Measurements from ENCODE around the gene TUBGCP3. TPM values are rescaled to one million over a fixed set of nuclear protein-coding genes. Genes with fewer than 3 reads are reported as not detected.

Gene TUBGCP3
- polyA plus RNA-seq, 1 donor from 2014 or later: 20.3 TPM

DNA sequence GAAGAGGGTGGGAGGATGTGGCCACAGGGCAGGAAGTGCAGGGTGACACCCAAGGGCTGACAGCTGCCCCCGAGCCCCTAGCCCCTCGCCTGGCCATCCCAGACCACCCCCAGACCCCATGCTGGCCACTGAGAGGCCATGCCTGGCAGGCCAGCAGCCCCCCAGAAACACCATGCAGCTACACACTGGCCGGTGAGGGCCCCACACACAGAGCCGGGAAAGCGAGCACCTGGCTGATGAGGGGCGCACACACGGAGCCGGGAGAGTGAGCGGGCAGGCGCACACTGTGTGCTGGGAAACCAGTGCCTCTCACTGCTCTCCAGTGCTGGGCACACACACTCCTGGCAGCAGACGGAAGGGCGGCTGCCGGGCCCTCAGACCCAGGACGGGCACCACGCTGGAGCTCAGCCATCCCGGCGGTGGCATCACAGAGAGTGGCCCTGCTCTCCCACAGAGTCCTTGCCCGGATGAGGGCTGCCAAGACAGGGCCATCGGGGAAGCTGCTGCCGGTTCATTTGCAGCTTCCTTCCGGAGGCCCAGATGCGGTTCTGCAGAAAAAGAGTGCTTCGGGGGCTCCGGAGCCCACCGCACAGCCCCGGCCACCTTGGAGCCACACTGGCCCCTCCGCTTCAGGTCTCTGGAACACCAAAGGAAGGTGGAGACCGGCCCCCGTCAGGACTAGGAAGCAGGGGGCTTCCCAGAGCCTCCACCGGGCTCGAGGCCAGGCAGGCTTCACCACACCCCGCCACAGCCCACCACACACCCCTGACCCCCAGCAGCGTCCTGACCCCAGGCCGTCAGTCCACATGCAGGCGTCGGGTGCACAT lies 135.4 kb downstream of the TUBGCP3 start:
- no peaks in the 10 kb centered on the region for H3K9me2 ChIP-seq (ENCODE audit: insufficient read depth, low read length)
- no peak for TF ChIP-seq RAD21 (conservative IDR thresholded peaks at IDR 0.05)
- no peaks in the 10 kb centered on the region for H3K27me3 ChIP-seq (ENCODE audit: insufficient read depth, low read depth, low read length)
- no peaks in the 10 kb centered on the region for H3F3A ChIP-seq (ENCODE audit: insufficient read depth, low read length, poor library complexity, severe bottlenecking)
- no peaks in the 10 kb centered on the region for H3K79me2 ChIP-seq (replicated peaks; ENCODE audit: insufficient read depth, low read length)
- no peaks in the 10 kb centered on the region for H3K9me3 ChIP-seq (ENCODE audit: low read length)
- no peak overlapping the region for H2AFZ ChIP-seq (ENCODE audit: low read depth, low read length)
- H3K27ac ChIP-seq (ENCODE audit: low read length): no peak overlapping the region
- H3K9ac ChIP-seq (ENCODE audit: low read length): no peak overlapping the region
- H4K20me1 ChIP-seq (ENCODE audit: insufficient read depth): no peaks in the 10 kb centered on the region
- H3K4me3 ChIP-seq (ENCODE audit: low read length): no peak overlapping the region
- no peaks in the 10 kb centered on the region for H3K36me3 ChIP-seq (ENCODE audit: insufficient read depth, low read length)
- no peak overlapping the region for H3K4me2 ChIP-seq (ENCODE audit: low read length)

DNA sequence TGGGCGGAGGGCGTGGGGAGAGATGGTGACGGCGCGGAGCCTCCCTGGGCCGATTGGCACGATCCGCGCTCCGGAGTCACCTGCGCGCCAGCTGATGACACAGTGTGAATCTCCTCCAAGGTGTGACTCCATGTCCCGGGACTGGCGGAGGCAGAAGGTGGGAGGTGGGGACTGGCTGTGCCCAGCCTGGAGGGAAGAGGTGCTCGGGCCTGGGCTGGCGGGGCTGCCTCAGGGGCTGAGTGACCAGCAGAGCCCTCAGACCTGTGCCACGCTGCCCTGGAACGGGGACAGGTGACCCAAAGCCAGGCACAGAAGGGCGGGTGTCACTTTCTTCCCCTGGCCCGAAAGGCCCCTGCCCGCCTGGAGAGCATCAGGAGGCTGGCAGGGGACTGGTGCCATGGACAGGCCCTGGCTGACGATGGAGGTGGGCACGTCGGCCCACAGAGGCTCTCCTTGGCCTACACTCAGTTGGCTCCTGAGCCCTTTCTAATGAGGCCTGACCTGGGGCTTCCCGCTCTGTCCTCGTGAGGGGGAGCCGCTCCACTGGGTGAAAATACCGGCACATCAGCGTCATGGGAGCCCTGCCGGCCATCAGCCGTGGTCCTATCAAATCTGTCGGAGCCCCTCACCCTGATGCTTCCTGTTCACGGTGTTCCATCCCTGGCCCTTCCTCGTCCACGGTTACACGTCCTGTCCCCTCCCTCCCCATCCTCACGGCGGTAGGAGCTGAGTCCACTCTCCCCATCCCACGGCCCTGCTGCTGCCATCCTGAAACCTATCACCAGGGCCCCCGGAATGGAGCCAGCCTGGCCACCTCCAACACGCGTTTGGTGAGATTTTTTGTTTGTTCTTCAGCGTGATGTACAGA lies 136.2 kb downstream of the TUBGCP3 start:
- Histone ChIP-seq H3K36me3 (ENCODE audit: insufficient read depth, low read length) (no peaks in the 10 kb centered on the region), H3K9me3 (ENCODE audit: low read length) (no peaks in the 10 kb centered on the region), H3K79me2 (replicated peaks; ENCODE audit: insufficient read depth, low read length) (no peaks in the 10 kb centered on the region), H3K9ac (ENCODE audit: low read length) (no peak overlapping the region), H3K4me2 (ENCODE audit: low read length) (no peak overlapping the region), H3K9me2 (ENCODE audit: insufficient read depth, low read length) (no peaks in the 10 kb centered on the region), H4K20me1 (ENCODE audit: insufficient read depth) (no peaks in the 10 kb centered on the region), H3F3A (ENCODE audit: insufficient read depth, low read length, poor library complexity, severe bottlenecking) (no peaks in the 10 kb centered on the region), H3K4me3 (ENCODE audit: low read length) (no peak overlapping the region), H3K27me3 (ENCODE audit: insufficient read depth, low read depth, low read length) (no peaks in the 10 kb centered on the region), H2AFZ (ENCODE audit: low read depth, low read length) (no peak overlapping the region), H3K27ac (ENCODE audit: low read length) (no peak overlapping the region)
- no peak for TF ChIP-seq EP300 (conservative IDR thresholded peaks at IDR 0.05; ENCODE audit: poor library complexity, severe bottlenecking)
- no peak for TF ChIP-seq RAD21 (conservative IDR thresholded peaks at IDR 0.05)
- TF ChIP-seq, protein P1, sequence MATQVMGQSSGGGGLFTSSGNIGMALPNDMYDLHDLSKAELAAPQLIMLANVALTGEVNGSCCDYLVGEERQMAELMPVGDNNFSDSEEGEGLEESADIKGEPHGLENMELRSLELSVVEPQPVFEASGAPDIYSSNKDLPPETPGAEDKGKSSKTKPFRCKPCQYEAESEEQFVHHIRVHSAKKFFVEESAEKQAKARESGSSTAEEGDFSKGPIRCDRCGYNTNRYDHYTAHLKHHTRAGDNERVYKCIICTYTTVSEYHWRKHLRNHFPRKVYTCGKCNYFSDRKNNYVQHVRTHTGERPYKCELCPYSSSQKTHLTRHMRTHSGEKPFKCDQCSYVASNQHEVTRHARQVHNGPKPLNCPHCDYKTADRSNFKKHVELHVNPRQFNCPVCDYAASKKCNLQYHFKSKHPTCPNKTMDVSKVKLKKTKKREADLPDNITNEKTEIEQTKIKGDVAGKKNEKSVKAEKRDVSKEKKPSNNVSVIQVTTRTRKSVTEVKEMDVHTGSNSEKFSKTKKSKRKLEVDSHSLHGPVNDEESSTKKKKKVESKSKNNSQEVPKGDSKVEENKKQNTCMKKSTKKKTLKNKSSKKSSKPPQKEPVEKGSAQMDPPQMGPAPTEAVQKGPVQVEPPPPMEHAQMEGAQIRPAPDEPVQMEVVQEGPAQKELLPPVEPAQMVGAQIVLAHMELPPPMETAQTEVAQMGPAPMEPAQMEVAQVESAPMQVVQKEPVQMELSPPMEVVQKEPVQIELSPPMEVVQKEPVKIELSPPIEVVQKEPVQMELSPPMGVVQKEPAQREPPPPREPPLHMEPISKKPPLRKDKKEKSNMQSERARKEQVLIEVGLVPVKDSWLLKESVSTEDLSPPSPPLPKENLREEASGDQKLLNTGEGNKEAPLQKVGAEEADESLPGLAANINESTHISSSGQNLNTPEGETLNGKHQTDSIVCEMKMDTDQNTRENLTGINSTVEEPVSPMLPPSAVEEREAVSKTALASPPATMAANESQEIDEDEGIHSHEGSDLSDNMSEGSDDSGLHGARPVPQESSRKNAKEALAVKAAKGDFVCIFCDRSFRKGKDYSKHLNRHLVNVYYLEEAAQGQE (IDR thresholded peaks at IDR 0.05; ENCODE audit: borderline replicate concordance): no peak
- TF ChIP-seq EZH2 (IDR thresholded peaks at IDR 0.05; ENCODE audit: borderline replicate concordance, insufficient read depth, low read length, poor library complexity, severe bottlenecking): no peak
- TF ChIP-seq SMC3 (conservative IDR thresholded peaks at IDR 0.05; ENCODE audit: poor library complexity): no peak
- no peak for TF ChIP-seq MXI1 (conservative IDR thresholded peaks at IDR 0.05; ENCODE audit: poor library complexity, severe bottlenecking)
- TF ChIP-seq POLR2AphosphoS5 (IDR thresholded peaks at IDR 0.05): no peak
- no peak for TF ChIP-seq TAF1 (IDR thresholded peaks at IDR 0.05; ENCODE audit: low read depth)
- TF ChIP-seq, protein P2, sequence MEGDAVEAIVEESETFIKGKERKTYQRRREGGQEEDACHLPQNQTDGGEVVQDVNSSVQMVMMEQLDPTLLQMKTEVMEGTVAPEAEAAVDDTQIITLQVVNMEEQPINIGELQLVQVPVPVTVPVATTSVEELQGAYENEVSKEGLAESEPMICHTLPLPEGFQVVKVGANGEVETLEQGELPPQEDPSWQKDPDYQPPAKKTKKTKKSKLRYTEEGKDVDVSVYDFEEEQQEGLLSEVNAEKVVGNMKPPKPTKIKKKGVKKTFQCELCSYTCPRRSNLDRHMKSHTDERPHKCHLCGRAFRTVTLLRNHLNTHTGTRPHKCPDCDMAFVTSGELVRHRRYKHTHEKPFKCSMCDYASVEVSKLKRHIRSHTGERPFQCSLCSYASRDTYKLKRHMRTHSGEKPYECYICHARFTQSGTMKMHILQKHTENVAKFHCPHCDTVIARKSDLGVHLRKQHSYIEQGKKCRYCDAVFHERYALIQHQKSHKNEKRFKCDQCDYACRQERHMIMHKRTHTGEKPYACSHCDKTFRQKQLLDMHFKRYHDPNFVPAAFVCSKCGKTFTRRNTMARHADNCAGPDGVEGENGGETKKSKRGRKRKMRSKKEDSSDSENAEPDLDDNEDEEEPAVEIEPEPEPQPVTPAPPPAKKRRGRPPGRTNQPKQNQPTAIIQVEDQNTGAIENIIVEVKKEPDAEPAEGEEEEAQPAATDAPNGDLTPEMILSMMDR (IDR thresholded peaks at IDR 0.05; ENCODE audit: poor library complexity, severe bottlenecking): no peak
